ENCODE data around the gene MAPK1. TPM values are rescaled to one million over a fixed set of nuclear protein-coding genes. Genes with fewer than 3 reads are reported as not detected.
"Not testable (repeated sequence)": the region's sequence is repeated elsewhere in the genome, so short reads cannot be mapped to it uniquely, and the experiment has no call there.

The MAPK1 gene
- total RNA-seq, 1 experiment from 2014 or later: 139 TPM

DNA sequence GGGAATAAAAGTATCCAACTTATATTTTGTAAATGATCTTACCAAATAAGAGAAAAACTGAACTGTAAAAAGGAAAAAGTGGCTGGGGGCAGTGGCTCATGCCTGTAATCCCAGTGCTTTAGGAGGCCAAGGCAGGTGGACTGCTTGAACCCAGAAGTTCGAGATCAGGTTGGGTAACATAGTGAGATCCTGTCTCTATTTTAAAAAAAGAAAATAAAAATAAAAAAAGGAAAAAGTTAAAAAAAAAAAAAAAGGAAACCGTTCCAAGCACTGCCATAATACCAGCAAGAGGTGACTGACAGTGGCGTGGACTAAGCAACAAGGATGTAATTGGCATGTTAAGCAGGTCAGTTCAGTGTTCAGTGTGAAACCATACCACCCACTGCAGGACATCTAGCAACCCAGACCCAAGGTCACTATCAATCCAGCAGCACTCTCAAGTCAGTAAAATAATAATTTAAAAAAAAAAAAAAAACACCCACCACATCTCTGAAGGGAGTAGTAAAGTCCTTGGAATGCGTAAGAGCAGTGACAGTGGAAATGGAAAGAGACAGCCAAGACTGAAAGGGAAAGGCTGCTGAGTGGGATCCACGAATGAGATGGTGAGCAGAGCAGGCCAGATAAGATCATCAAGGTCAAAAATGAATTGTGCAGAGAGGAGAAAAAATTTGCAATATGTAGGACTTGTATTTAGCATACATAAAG is 43.6 kb downstream of the MAPK1 start:
- Histone ChIP-seq H3K4me3 (ENCODE audit: low read depth, low read length, poor library complexity, severe bottlenecking) (no peak overlapping the region), H3K27ac (ENCODE audit: low read depth, low read length, poor library complexity, severe bottlenecking) (no peak overlapping the region), H3K9me3 (ENCODE audit: low read depth, low read length, poor library complexity, severe bottlenecking) (no peaks in the 10 kb centered on the region), H3K4me1 (ENCODE audit: insufficient read depth, low read length, poor library complexity, severe bottlenecking) (peaks cover 6% of the 10 kb centered on the region), H3K36me3 (ENCODE audit: insufficient read depth, low read length, poor library complexity, severe bottlenecking) (no peaks in the 10 kb centered on the region), H3K27me3 (replicated peaks; ENCODE audit: insufficient read depth, low read depth, low read length, poor library complexity) (no peaks in the 10 kb centered on the region)
- CTCF ChIA-PET: no interaction called here
- intact Hi-C loops (cut with micrococcal nuclease; ENCODE audit: unreplicated experiment): no loop called here
- POLR2A ChIA-PET (ENCODE audit: low non-redundant PET): interaction anchor here (0.6 kb wide), 1 partner anchor 42 kb away, joined by 3 read pairs; no protein-coding TSS in a partner anchor
- TF ChIP-seq, protein P1, sequence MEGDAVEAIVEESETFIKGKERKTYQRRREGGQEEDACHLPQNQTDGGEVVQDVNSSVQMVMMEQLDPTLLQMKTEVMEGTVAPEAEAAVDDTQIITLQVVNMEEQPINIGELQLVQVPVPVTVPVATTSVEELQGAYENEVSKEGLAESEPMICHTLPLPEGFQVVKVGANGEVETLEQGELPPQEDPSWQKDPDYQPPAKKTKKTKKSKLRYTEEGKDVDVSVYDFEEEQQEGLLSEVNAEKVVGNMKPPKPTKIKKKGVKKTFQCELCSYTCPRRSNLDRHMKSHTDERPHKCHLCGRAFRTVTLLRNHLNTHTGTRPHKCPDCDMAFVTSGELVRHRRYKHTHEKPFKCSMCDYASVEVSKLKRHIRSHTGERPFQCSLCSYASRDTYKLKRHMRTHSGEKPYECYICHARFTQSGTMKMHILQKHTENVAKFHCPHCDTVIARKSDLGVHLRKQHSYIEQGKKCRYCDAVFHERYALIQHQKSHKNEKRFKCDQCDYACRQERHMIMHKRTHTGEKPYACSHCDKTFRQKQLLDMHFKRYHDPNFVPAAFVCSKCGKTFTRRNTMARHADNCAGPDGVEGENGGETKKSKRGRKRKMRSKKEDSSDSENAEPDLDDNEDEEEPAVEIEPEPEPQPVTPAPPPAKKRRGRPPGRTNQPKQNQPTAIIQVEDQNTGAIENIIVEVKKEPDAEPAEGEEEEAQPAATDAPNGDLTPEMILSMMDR (conservative IDR thresholded peaks at IDR 0.05; ENCODE audit: low read depth, low read length): no peak
- TF ChIP-seq EZH2 (IDR thresholded peaks at IDR 0.05; ENCODE audit: borderline replicate concordance, low read depth, low read length, poor library complexity, severe bottlenecking): no peak
- DNase-seq (ENCODE audit: low spot score): no peak
- no TSS peak for BruUV-seq (replicated peaks)

DNA sequence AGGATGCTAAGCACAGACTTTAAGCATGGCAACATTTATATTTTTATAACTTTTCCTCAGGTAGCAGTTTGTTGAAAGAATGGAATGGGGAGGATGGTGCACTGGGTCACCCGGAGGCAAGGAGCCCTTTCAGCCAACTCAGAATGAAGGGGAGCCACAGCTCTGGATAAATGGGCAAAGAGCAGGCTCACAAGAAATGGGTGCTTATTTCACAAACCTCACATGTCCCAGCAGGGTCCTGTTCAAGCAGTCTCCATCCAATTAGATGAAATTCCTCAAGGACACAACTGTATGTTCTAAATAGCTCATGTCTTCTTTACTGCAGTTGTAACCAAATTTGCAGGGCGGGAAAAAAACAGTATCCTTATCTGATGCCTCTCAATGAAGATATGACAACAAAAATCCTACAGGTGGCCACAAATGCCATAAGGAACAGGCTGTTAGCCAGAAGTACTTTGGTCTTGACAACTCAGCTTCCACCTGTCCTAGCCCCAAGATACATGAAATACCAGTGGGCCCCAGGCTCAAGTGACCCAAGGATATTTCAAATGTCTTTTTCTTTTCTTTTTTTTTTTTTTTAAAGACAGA is 48.2 kb downstream of the MAPK1 start:
- no peak for DNase-seq (ENCODE audit: low spot score)
- intact Hi-C loops (cut with micrococcal nuclease; ENCODE audit: unreplicated experiment): loop anchor here (5.0 kb wide), 1 partner anchor 48 kb away; the partner anchor contains the start of gene MAPK1
- ChIA-PET CTCF (no interaction called here), POLR2A (ENCODE audit: low non-redundant PET) (interaction anchor here (0.6 kb wide), 1 partner anchor 245 kb away, joined by 5 read pairs; no protein-coding TSS in a partner anchor)
- Histone ChIP-seq H3K27ac (ENCODE audit: low read depth, low read length, poor library complexity, severe bottlenecking) (no peak overlapping the region), H3K36me3 (ENCODE audit: insufficient read depth, low read length, poor library complexity, severe bottlenecking) (no peaks in the 10 kb centered on the region), H3K27me3 (replicated peaks; ENCODE audit: insufficient read depth, low read depth, low read length, poor library complexity) (no peaks in the 10 kb centered on the region), H3K4me1 (ENCODE audit: insufficient read depth, low read length, poor library complexity, severe bottlenecking) (peaks cover 35% of the 10 kb centered on the region), H3K9me3 (ENCODE audit: low read depth, low read length, poor library complexity, severe bottlenecking) (no peaks in the 10 kb centered on the region), H3K4me3 (ENCODE audit: low read depth, low read length, poor library complexity, severe bottlenecking) (no peak overlapping the region)
- TF ChIP-seq EZH2 (IDR thresholded peaks at IDR 0.05; ENCODE audit: borderline replicate concordance, low read depth, low read length, poor library complexity, severe bottlenecking): no peak
- TF ChIP-seq, protein P1 (conservative IDR thresholded peaks at IDR 0.05; ENCODE audit: low read depth, low read length): no peak
- no TSS peak for BruUV-seq (replicated peaks)

DNA sequence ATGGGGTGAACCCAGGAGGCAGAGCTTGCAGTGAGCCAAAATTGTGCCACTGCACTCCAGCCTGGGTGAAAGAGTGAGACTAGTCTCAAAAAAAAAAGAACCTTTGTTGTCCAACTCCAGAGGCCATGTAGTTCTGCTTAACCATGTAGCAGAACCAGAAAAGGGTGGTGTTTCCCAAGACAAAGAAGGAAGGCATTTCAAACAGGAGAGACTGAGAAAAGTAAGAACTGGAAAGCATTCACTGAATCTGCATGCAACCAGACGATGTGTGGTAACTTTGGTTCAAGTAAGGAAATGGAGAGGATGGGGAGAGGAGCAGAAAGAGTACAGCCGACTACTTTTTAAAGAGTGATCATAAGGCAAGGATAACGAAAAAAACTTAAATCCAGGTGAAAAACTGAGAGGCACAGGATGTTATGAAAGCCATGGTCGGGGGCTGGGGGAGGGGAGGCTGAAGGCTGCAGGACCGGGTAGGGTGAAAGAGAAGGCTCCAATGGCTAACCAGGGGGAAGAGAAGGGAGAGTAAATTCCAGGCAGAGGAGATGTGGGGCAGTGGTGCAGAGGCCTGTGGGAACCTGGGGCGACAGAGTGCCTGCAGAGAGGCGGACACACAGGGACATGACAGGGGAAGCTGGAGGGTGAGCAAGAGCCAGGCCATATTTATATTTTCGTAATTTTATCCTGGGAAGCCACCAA is 48.8 kb downstream of the MAPK1 start:
- BruUV-seq (replicated peaks): no TSS peak
- Histone ChIP-seq H3K27ac (ENCODE audit: low read depth, low read length, poor library complexity, severe bottlenecking) (no peak overlapping the region), H3K36me3 (ENCODE audit: insufficient read depth, low read length, poor library complexity, severe bottlenecking) (no peaks in the 10 kb centered on the region), H3K9me3 (ENCODE audit: low read depth, low read length, poor library complexity, severe bottlenecking) (no peaks in the 10 kb centered on the region), H3K4me1 (ENCODE audit: insufficient read depth, low read length, poor library complexity, severe bottlenecking) (peaks cover 35% of the 10 kb centered on the region), H3K27me3 (replicated peaks; ENCODE audit: insufficient read depth, low read depth, low read length, poor library complexity) (no peaks in the 10 kb centered on the region), H3K4me3 (ENCODE audit: low read depth, low read length, poor library complexity, severe bottlenecking) (no peak overlapping the region)
- CTCF ChIA-PET: no interaction called here
- no peak for TF ChIP-seq EZH2 (IDR thresholded peaks at IDR 0.05; ENCODE audit: borderline replicate concordance, low read depth, low read length, poor library complexity, severe bottlenecking)
- TF ChIP-seq, protein P1 (conservative IDR thresholded peaks at IDR 0.05; ENCODE audit: low read depth, low read length): no peak
- POLR2A ChIA-PET (ENCODE audit: low non-redundant PET): no interaction called here
- DNase-seq (ENCODE audit: low spot score): no peak
- intact Hi-C loops (cut with micrococcal nuclease; ENCODE audit: unreplicated experiment): loop anchor here (5.0 kb wide), 1 partner anchor 49 kb away; the partner anchor contains the start of gene MAPK1

DNA sequence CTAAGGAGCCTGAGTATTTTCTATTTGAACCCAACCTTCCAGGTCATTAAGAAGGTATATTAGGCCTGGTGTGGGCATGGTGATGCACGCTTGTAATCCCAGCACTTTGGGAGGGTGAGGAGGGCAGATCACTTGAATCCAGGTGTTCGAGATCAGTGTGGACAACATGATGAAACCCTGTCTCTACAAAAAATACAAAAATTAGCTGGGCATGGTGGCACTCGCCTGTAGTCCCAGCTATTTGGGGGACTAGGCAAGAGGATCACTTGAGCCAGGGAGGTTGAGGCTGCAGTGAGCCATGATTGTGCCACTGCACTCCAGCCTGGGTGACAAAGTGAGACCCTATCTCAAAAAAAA is 50.0 kb downstream of the MAPK1 start:
- DNase-seq (ENCODE audit: low spot score); H3K27me3 ChIP-seq (replicated peaks; ENCODE audit: insufficient read depth, low read depth, low read length, poor library complexity); CTCF ChIA-PET; POLR2A ChIA-PET (ENCODE audit: low non-redundant PET); BruUV-seq (replicated peaks); H3K4me3 ChIP-seq (ENCODE audit: low read depth, low read length, poor library complexity, severe bottlenecking); H3K9me3 ChIP-seq (ENCODE audit: low read depth, low read length, poor library complexity, severe bottlenecking); H3K36me3 ChIP-seq (ENCODE audit: insufficient read depth, low read length, poor library complexity, severe bottlenecking): not testable (repeated sequence)
- peak overlapping the region; percentile 69 for H3K27ac ChIP-seq (ENCODE audit: low read depth, low read length, poor library complexity, severe bottlenecking)
- intact Hi-C loops (cut with micrococcal nuclease; ENCODE audit: unreplicated experiment): loop anchor here (5.0 kb wide), 1 partner anchor 50 kb away; the partner anchor contains the start of gene MAPK1
- peaks cover 35% of the 10 kb centered on the region for H3K4me1 ChIP-seq (ENCODE audit: insufficient read depth, low read length, poor library complexity, severe bottlenecking)
